ENCODE data around the gene IPO8.

Gene IPO8
- 20.3 to 44.2 reads per million in 2 donors for total RNA-seq

GRCh38 chr12:30695199-30696102 is at the start of gene IPO8:
Gene IPO8, minus strand, starts transcription at chr12:30695869. Its CDS starts 222 bp downstream, at chr12:30695647.
- DNase-seq, result peak; percentile 55 to 93 (median 80)

GRCh38 chr12:30744321-30744720 is 48.7 kb upstream of the IPO8 start:
- no peak for DNase-seq

- no peak for DNase-seq
These were observed 44.6 kb upstream of the IPO8 start for GRCh38 chr12:30740274-30740673.

GRCh38 chr12:30739020-30739419 is 43.4 kb upstream of the IPO8 start:
- no peak for DNase-seq

GRCh38 chr12:30732954-30733637 is 37.4 kb upstream of the IPO8 start:
- no peak for DNase-seq

- no peak for DNase-seq
These were observed 34.3 kb upstream of the IPO8 start for GRCh38 chr12:30730011-30730410.

GRCh38 chr12:30729547-30729946 is 33.9 kb upstream of the IPO8 start:
- DNase-seq, result no peak

- no peak for DNase-seq
These were observed 31.0 kb upstream of the IPO8 start for GRCh38 chr12:30726647-30727046.

GRCh38 chr12:30725739-30726138 is 30.1 kb upstream of the IPO8 start:
- DNase-seq, result no peak

- no peak for DNase-seq
These were observed 23.4 kb upstream of the IPO8 start for GRCh38 chr12:30719060-30719459.

- no peak for DNase-seq
These were observed 12.1 kb upstream of the IPO8 start for GRCh38 chr12:30707613-30708342.

- DNase-seq, result no peak
These were observed 10.8 kb upstream of the IPO8 start for GRCh38 chr12:30706476-30706875.

- no peak for DNase-seq
These were observed 5.4 kb upstream of the IPO8 start for GRCh38 chr12:30701056-30701455.

- DNase-seq, result no peak
These were observed 4.7 kb upstream of the IPO8 start for GRCh38 chr12:30700216-30700900.

- no peak for DNase-seq
These were observed 2.7 kb upstream of the IPO8 start for GRCh38 chr12:30698346-30698745.

GRCh38 chr12:30696943-30697342 is 1.3 kb upstream of the IPO8 start:
- no peak for DNase-seq

GRCh38 chr12:30696486-30696885 is 817 bp upstream of the IPO8 start:
- no peak for DNase-seq

GRCh38 chr12:30696103-30696408 is 387 bp upstream of the IPO8 start:
- no peak for DNase-seq

GRCh38 chr12:30694412-30695198 is 1.1 kb downstream of the IPO8 start:
- no peak for DNase-seq

- DNase-seq, result no peak
These were observed 3.2 kb downstream of the IPO8 start for GRCh38 chr12:30692470-30692869.

GRCh38 chr12:30691122-30691879 is 4.4 kb downstream of the IPO8 start:
- DNase-seq, result no peak
